Measurements from ENCODE around the gene TIAM2.

DNA sequence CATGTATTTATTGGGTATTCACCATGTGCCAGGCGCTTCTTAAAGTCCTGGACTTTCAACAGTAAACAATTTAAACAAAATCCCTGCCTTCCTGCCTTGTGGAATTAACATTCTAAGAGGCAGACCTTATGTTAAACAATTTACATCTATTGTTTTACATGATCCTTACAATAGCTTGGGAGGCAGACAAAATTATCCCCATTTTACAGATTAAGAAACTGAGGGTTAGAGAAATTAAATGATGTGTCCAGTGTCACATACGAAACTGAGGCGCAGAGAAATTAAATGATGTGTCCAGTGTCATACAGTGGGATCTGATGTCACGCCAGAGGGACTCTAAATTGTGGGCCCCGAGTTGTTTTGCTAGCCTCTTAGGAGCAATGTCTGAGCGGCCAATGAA is 105.5 kb downstream of the TIAM2 start:
- no peak for TF ChIP-seq POLR2A (IDR thresholded peaks at IDR 0.05)
- TF ChIP-seq EP300 (IDR thresholded peaks at IDR 0.05) = no peak

Measured in sigmoid colon (tissue), 4 donors.